Left lung (tissue), 10 donors: ENCODE data around the gene ADAM19. TPM values are rescaled to one million over a fixed set of nuclear protein-coding genes. Genes with fewer than 3 reads are reported as not detected.

Source experiments
- ATAC-seq: fragments of 200-7000 bp; cut with Tn5 transposase; one replicate; pipeline ENCODE4 v1.9.1; 2020; ENCODE audit warnings: moderate library complexity
- DNase-seq, 4 donors: peaks; one replicate each; pipeline ENCODE4 v3.0.0-alpha.2; 2013 to 2020
- H3K27ac ChIP-seq, 2 donors: fragments of 200-600 bp; sonication (generic) in 1 of 2; one replicate each; pipeline versions ENCODE4 v1.5.0 to v1.8.0; 2020 to 2021
- H3K27me3 ChIP-seq, 2 donors: fragments of 200-600 bp; sonication (generic) in 1 of 2; one replicate each; pipeline versions ENCODE4 v1.5.0 to v1.8.0; 2020 to 2021
- H3K36me3 ChIP-seq, 2 donors: fragments of 200-600 bp; sonication (generic) in 1 of 2; one replicate each; pipeline versions ENCODE4 v1.5.0 to v1.8.0; 2020 to 2021
- H3K4me1 ChIP-seq, 2 donors: fragments of 200-600 bp; one replicate each; pipeline ENCODE4 v1.8.0; 2021
- H3K4me3 ChIP-seq, 2 donors: fragments of 200-600 bp; sonication (generic) in 1 of 2; one replicate each; pipeline versions ENCODE4 v1.5.0 to v1.8.0; 2020 to 2021; ENCODE audit warnings: mild to moderate bottlenecking in 1 of 2
- H3K9me3 ChIP-seq, 2 donors: fragments of 200-600 bp; sonication (generic) in 1 of 2; one replicate each; pipeline versions ENCODE4 v1.5.0 to v1.8.0; 2020 to 2021
- CTCF ChIP-seq, 2 donors: fragments of 200-600 bp; sonication (generic) in 1 of 2; IDR thresholded peaks; one replicate each; pipeline versions ENCODE4 v1.5.0 to v1.8.0; 2021; ENCODE audit warnings: antibody characterized with exemption in 2 of 2
- intact Hi-C, 2 donors: fragments of 100-400 bp; cut with DNase I; formaldehyde crosslinking; loops; one replicate each; pipeline versions ENCODE4 v1.11.2 to v1.14.2; 2022
- polyA plus RNA-seq, 6 donors: library from polyadenylated mRNA; unstranded; fragments of 120-200 nt; gene quantifications; one replicate each; pipeline ENCODE4 v1.2.1, GENCODE V29; 2013; ENCODE audit not compliant: insufficient read length in 6 of 6
- total RNA-seq, 2 donors: library from RNA; stranded (reverse); fragmentation: NEBNext Ultra II Directional; extraction: Animal tissue kit (Norgen Biotek cat#: 25700); gene quantifications; one replicate each; pipeline ENCODE4 v1.2.1, GENCODE V29; 2021
- donor health status: DM: no; HTN: yes; CAD: no.
- donor health status: DM: no; HTN: no; CAD: no.

Gene ADAM19
- total and polyA plus RNA-seq, 8 donors, result 14.9 to 21.5 (median 19.2) TPM

DNA sequence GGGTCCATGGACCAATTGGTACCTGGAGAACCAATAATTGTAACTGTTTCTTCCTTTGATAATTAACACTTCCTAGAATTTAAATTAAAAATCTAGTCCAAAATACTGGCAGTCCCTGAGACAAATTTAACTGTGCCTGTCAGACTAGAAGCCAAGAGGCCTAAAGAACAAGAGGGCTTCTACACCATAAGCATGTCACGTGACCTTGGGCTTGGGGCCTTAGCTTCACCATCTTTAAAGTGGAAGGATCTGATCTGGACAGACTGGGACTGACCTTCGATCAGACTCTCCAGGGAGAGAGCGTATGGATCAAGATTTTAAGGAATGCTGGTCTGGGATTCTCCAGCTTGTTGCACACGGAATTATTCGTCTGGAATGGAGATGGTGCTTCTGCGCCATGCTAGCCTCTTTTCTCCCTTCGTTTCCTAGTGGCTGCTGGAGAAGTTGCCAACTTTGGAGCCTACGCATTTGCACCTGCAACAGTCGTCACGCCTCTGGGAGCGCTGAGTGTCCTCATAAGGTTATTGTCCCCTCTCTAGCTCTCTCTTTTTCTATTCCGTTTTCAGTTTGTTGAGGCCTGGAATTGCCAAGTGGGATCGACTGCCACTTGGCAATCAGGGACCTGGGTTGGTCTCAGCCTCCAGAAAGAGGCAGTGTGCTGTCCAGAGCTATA is 107.1 kb downstream of the ADAM19 start:
- intact Hi-C loops, result no loop called here
- no peaks in the 10 kb centered on the region for H3K27me3 ChIP-seq

GRCh38 chr5:157464519-157465171 is 110.9 kb downstream of the ADAM19 start:
- ATAC-seq (peak; percentile 88), DNase-seq (peak in 1 of 4 donors; percentile 57)
- Histone ChIP-seq H3K4me3 (no peak overlapping the region), H3K27me3 (peaks cover 18 to 33% of the 10 kb centered on the region in 2 donors), H3K27ac (no peak overlapping the region), H3K36me3 (no peaks in the 10 kb centered on the region), H3K9me3 (no peaks in the 10 kb centered on the region), H3K4me1 (peaks cover 7 to 25% of the 10 kb centered on the region in 2 donors)
- intact Hi-C loops, result no loop called here
- no peak for TF ChIP-seq CTCF (IDR thresholded peaks at IDR 0.05)

More for the DNA sequence above, 107.1 kb downstream of the ADAM19 start:
- no peak overlapping the region for H3K4me3 ChIP-seq
- TF ChIP-seq CTCF (IDR thresholded peaks at IDR 0.05), result no peak
- no peak overlapping the region for H3K27ac ChIP-seq
- H3K4me1 ChIP-seq, result peaks cover 7 to 22% of the 10 kb centered on the region in 2 donors
- DNase-seq, result no peak
- no peak for ATAC-seq
- H3K36me3 ChIP-seq, result no peaks in the 10 kb centered on the region
- H3K9me3 ChIP-seq, result no peaks in the 10 kb centered on the region

DNA sequence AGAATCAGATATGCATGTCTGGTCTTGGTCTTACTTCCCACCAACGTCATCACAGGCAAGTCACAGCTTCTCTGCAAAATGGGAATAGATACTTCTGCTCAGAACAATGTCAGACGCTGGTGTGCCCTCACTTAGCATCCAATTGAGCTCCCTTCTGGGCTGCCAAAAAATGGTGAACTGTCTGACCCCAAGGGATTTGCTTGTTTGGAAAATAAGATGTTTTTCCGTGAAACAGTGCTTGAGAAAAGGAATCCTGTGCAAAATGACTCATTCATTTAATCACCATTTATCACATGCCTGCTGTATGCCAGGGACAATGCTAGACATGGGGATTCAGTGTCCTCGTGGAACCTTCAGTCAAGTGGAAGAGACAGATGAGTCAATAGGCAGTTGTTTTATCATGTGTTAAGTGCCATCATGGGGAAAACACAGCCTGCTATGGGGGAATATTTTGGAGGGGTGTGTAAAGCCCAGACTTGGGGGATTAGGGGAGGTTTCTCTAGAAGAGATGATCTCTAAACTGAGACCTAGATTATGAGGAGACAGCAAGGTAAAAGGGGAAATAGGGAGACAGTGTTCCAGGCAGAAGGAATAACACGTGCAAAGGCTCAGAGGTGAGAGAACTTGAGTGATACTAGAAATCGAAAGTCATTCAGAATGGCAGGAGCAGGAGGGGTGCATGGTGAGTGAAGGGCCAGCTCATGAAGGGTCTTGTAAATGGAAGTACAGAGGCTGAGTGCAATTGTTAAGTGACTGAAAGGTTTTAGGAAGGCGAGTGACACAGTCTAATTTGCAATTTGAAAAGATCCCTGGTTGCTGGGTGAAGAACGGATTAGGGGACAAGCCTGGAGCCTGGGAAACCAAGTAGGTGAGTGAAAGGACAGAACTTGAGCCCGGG is 111.7 kb downstream of the ADAM19 start:
- Histone ChIP-seq H3K27me3 (peaks cover 18 to 41% of the 10 kb centered on the region in 2 donors), H3K36me3 (no peaks in the 10 kb centered on the region), H3K27ac (no peak overlapping the region), H3K9me3 (no peaks in the 10 kb centered on the region), H3K4me1 (peaks cover 7 to 25% of the 10 kb centered on the region in 2 donors), H3K4me3 (no peak overlapping the region)
- intact Hi-C loops, result no loop called here
- no peak for TF ChIP-seq CTCF (IDR thresholded peaks at IDR 0.05)
- ATAC-seq (peak; percentile 23), DNase-seq (no peak)

DNA sequence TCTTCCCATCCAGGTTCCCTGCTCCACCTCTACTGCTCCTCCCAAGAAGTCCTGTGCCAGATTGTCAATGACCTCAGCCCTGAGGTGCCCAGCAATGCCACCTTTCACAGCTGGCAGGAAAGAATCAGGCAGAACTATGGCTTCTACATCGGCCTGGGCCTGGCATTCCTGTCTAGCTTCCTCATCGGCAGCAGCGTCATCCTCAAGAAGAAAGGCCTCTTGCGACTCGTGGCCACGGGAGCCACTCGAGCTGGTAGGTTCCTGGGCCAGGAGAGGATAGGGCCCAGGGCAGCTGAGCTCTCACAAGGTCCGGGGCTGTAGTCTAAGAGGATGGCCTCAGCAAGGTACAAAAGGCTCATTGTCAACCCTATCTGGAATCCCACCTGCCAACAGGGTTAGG is 112.5 kb downstream of the ADAM19 start:
- TF ChIP-seq CTCF (IDR thresholded peaks at IDR 0.05), result no peak
- H3K9me3 ChIP-seq, result no peaks in the 10 kb centered on the region
- DNase-seq (no peak), ATAC-seq (no peak)
- H3K36me3 ChIP-seq, result no peaks in the 10 kb centered on the region
- H3K27me3 ChIP-seq, result peaks cover 18 to 43% of the 10 kb centered on the region in 2 donors
- no peak overlapping the region for H3K4me3 ChIP-seq
- H3K27ac ChIP-seq, result no peak overlapping the region
- H3K4me1 ChIP-seq, result peaks cover 7 to 25% of the 10 kb centered on the region in 2 donors
- intact Hi-C loops, result no loop called here
